ENCODE results near the gene DIS3L2.
A peak's percentile ranks its signal among the peaks of the same experiment; 100 is the strongest.

The DIS3L2 gene

GRCh38 chr2:231955758-231956472 is 5.6 kb upstream of the DIS3L2 start:
- no peak overlapping the region for H3K4me3 ChIP-seq (ENCODE audit: low read depth, low read length)
- no peak for TF ChIP-seq CTCF (conservative IDR thresholded peaks at IDR 0.05; ENCODE audit: low read depth, low read length)
- no peak for DNase-seq (ENCODE audit: low read depth)

- H3K4me3 ChIP-seq (ENCODE audit: low read depth, low read length), result no peak overlapping the region
- no peak for DNase-seq (ENCODE audit: low read depth)
- TF ChIP-seq CTCF (conservative IDR thresholded peaks at IDR 0.05; ENCODE audit: low read depth, low read length), result no peak
Measured at GRCh38 chr2:231957913-231958763, 3.4 kb upstream of the DIS3L2 start.

GRCh38 chr2:231960810-231961348 is 634 bp upstream of the DIS3L2 start:
- no peak for TF ChIP-seq CTCF (conservative IDR thresholded peaks at IDR 0.05; ENCODE audit: low read depth, low read length)
- H3K4me3 ChIP-seq (ENCODE audit: low read depth, low read length), result peak overlapping the region; percentile 94
- DNase-seq (ENCODE audit: low read depth), result no peak

GRCh38 chr2:231965102-231965501 is 3.6 kb downstream of the DIS3L2 start:
- no peak overlapping the region for H3K4me3 ChIP-seq (ENCODE audit: low read depth, low read length)
- no peak for TF ChIP-seq CTCF (conservative IDR thresholded peaks at IDR 0.05; ENCODE audit: low read depth, low read length)
- peak; percentile 18 for DNase-seq (ENCODE audit: low read depth)

- DNase-seq (ENCODE audit: low read depth), result no peak
- no peak overlapping the region for H3K4me3 ChIP-seq (ENCODE audit: low read depth, low read length)
- TF ChIP-seq CTCF (conservative IDR thresholded peaks at IDR 0.05; ENCODE audit: low read depth, low read length), result no peak
Measured at GRCh38 chr2:231966886-231967285, 5.4 kb downstream of the DIS3L2 start.

GRCh38 chr2:231968820-231969219 is 7.3 kb downstream of the DIS3L2 start:
- no peak for TF ChIP-seq CTCF (conservative IDR thresholded peaks at IDR 0.05; ENCODE audit: low read depth, low read length)
- no peak overlapping the region for H3K4me3 ChIP-seq (ENCODE audit: low read depth, low read length)
- no peak for DNase-seq (ENCODE audit: low read depth)

Measured in choroid plexus epithelial cell (primary cell).